ENCODE measurements around the gene ZHX3. TPM values are rescaled to one million over a fixed set of nuclear protein-coding genes. Genes with fewer than 3 reads are reported as not detected.

The ZHX3 gene
- total and polyA plus RNA-seq, 10 of the 15 experiments (the other 5 are each of a cell fraction or from before 2014, with no cell fraction given), result 1.3 to 14.0 (median 5.0) TPM

- WGBS (ENCODE audit: insufficient coverage, insufficient replicate concordance, low lambda C conversion rate, missing lambda C conversion rate), result 18% methylated on average over 5 of the region's 5 CpGs
- no peaks in the 10 kb centered on the region for H3K9me3 ChIP-seq (replicated peaks; ENCODE audit: control insufficient read depth, insufficient read depth, low read length)
- H3K4me2 ChIP-seq (ENCODE audit: control insufficient read depth, insufficient read depth), result peak overlapping the region; percentile 48
- BruUV-seq (replicated peaks), result no TSS peak
- no peak overlapping the region for H3K27ac ChIP-seq (ENCODE audit: control insufficient read depth, insufficient read depth)
- H3K79me2 ChIP-seq (ENCODE audit: control insufficient read depth, insufficient read depth, low read length), result peaks cover 8% of the 10 kb centered on the region
- RAD21 ChIA-PET (ENCODE audit: unreplicated experiment), result interaction anchor here (0.7 to 1.4 kb wide), 2 partner anchors 9 to 12 kb away, joined by 3 read pairs; no protein-coding TSS in a partner anchor
- in situ Hi-C loops (cut with MboI) (no loop called here), intact Hi-C loops (cut with micrococcal nuclease; ENCODE audit: unreplicated experiment) (loop anchor here (5.0 to 10.0 kb wide), 2 partner anchors 181 to 333 kb away; partner anchors contain the start of gene PLCG1)
- H3K9ac ChIP-seq (ENCODE audit: control insufficient read depth, insufficient read depth, low read length), result no peak overlapping the region
- no peak for TF ChIP-seq NFYA (IDR thresholded peaks at IDR 0.05; ENCODE audit: borderline replicate concordance, low read depth, low read length)
- no peak for TF ChIP-seq CBX3 (IDR thresholded peaks at IDR 0.05; ENCODE audit: borderline replicate concordance, low read depth)
- TF ChIP-seq SMARCA5 (IDR thresholded peaks at IDR 0.05), result no peak
- no peak for TF ChIP-seq RELA (IDR thresholded peaks at IDR 0.05; ENCODE audit: borderline replicate concordance, partially characterized antibody)
- TF ChIP-seq IRF3 (IDR thresholded peaks at IDR 0.05), result no peak
- TF ChIP-seq SRF (IDR thresholded peaks at IDR 0.05; ENCODE audit: low read depth in 2 of 2, low read length in 2 of 2), result no peak
- H3K4me3 ChIP-seq, result peak overlapping the region; percentile 84
- CTCF ChIA-PET, result interaction anchor here (1.1 to 1.2 kb wide), 3 partner anchors 12 to 183 kb away, joined by 3 read pairs; no protein-coding TSS in a partner anchor
- POLR2A ChIA-PET, result no interaction called here
- no peaks in the 10 kb centered on the region for H3K36me3 ChIP-seq (ENCODE audit: control insufficient read depth in 2 of 2, insufficient read depth in 2 of 2, low read length in 1 of 2)
- no peaks in the 10 kb centered on the region for H3K27me3 ChIP-seq (replicated peaks in 1 of 2; ENCODE audit: control insufficient read depth in 2 of 2, insufficient read depth in 2 of 2, low read length in 1 of 2)
- DNase-seq (ENCODE audit: low read depth, low spot score), result no peak
- peak; percentile 75 for FAIRE-seq
- H4K20me1 ChIP-seq (ENCODE audit: control insufficient read depth, insufficient read depth), result no peaks in the 10 kb centered on the region
- H2AFZ ChIP-seq (ENCODE audit: control insufficient read depth, low read depth, low read length), result peak overlapping the region; percentile 80
- H3K4me1 ChIP-seq (ENCODE audit: control insufficient read depth, insufficient read depth, low read length), result peaks cover 3% of the 10 kb centered on the region; the same call in 1 of the 2 replicates
- SMC1A ChIA-PET (ENCODE audit: uncharacterized antibody, unreplicated experiment), result interaction anchor here (1.3 to 1.5 kb wide), 2 partner anchors 13 to 68 kb away, joined by 3 read pairs; no protein-coding TSS in a partner anchor
- no peak for ATAC-seq
Measured at GRCh38 chr20:41318271-41318649, 729 bp upstream of the ZHX3 start.
